GM19328 (cell line): ENCODE data around the gene OLFML1.

Experiments
- ATAC-seq: cut with Tn5 transposase; IDR thresholded peaks from one replicate; pipeline ENCODE4 v1.9.1; 2021; ENCODE audit warnings: mild to moderate bottlenecking, moderate library complexity; ENCODE audit not compliant: unreplicated experiment

Gene OLFML1

GRCh38 chr11:7555052-7555699 lies 69.9 kb downstream of the OLFML1 start:
- ATAC-seq, result no peak

GRCh38 chr11:7558046-7558445 lies 72.7 kb downstream of the OLFML1 start:
- ATAC-seq, result no peak

- peak; percentile 54 for ATAC-seq
These were observed 74.3 kb downstream of the OLFML1 start for GRCh38 chr11:7559398-7560283.
